HG02870 (cell line): ENCODE data around the gene COLEC11.
"Not testable (repeated sequence)": the region's sequence is repeated elsewhere in the genome, so short reads cannot be mapped to it uniquely, and the experiment has no call there.

Experiments used
- ATAC-seq: cut with Tn5 transposase; IDR thresholded peaks from one replicate; pipeline ENCODE4 v1.9.1; 2021; ENCODE audit warnings: mild to moderate bottlenecking, moderate library complexity; ENCODE audit not compliant: unreplicated experiment

COLEC11 gene

GRCh38 chr2:3604991-3605961 is 10.4 kb downstream of the COLEC11 start:
- no peak for ATAC-seq

GRCh38 chr2:3606028-3606369 is 11.1 kb downstream of the COLEC11 start:
- ATAC-seq: no peak

GRCh38 chr2:3606370-3607201 is 11.7 kb downstream of the COLEC11 start:
- no peak for ATAC-seq

GRCh38 chr2:3608373-3609278 is 13.7 kb downstream of the COLEC11 start:
- peak; percentile 14 for ATAC-seq

GRCh38 chr2:3609279-3609673 is 14.4 kb downstream of the COLEC11 start:
- ATAC-seq: peak; percentile 75

GRCh38 chr2:3610415-3610814 is 15.5 kb downstream of the COLEC11 start:
- no peak for ATAC-seq

- no peak for ATAC-seq
Measured at GRCh38 chr2:3610881-3611505, 16.1 kb downstream of the COLEC11 start.

GRCh38 chr2:3611589-3611988 is 16.7 kb downstream of the COLEC11 start:
- no peak for ATAC-seq

- ATAC-seq: no peak
Measured at GRCh38 chr2:3612639-3613523, 18.0 kb downstream of the COLEC11 start.

GRCh38 chr2:3613524-3613905 is 18.6 kb downstream of the COLEC11 start:
- no peak for ATAC-seq

GRCh38 chr2:3614743-3615142 is 19.8 kb downstream of the COLEC11 start:
- ATAC-seq: not testable (repeated sequence)

GRCh38 chr2:3615541-3616200 is 20.8 kb downstream of the COLEC11 start:
- not testable (repeated sequence) for ATAC-seq

GRCh38 chr2:3616435-3617197 is 21.7 kb downstream of the COLEC11 start:
- ATAC-seq: not testable (repeated sequence)

- ATAC-seq: no peak
Measured at GRCh38 chr2:3617198-3617890, 22.4 kb downstream of the COLEC11 start.

GRCh38 chr2:3618367-3618766 is 23.5 kb downstream of the COLEC11 start:
- ATAC-seq: no peak

GRCh38 chr2:3619033-3619432 is 24.1 kb downstream of the COLEC11 start:
- no peak for ATAC-seq

GRCh38 chr2:3619661-3620060 is 24.7 kb downstream of the COLEC11 start:
- ATAC-seq: not testable (repeated sequence)
